ENCODE results near the gene PROZ. TPM values are rescaled to one million over a fixed set of nuclear protein-coding genes. Genes with fewer than 3 reads are reported as not detected.

The PROZ gene
- total RNA-seq, 1 donor from 2014 or later, result not detected

DNA sequence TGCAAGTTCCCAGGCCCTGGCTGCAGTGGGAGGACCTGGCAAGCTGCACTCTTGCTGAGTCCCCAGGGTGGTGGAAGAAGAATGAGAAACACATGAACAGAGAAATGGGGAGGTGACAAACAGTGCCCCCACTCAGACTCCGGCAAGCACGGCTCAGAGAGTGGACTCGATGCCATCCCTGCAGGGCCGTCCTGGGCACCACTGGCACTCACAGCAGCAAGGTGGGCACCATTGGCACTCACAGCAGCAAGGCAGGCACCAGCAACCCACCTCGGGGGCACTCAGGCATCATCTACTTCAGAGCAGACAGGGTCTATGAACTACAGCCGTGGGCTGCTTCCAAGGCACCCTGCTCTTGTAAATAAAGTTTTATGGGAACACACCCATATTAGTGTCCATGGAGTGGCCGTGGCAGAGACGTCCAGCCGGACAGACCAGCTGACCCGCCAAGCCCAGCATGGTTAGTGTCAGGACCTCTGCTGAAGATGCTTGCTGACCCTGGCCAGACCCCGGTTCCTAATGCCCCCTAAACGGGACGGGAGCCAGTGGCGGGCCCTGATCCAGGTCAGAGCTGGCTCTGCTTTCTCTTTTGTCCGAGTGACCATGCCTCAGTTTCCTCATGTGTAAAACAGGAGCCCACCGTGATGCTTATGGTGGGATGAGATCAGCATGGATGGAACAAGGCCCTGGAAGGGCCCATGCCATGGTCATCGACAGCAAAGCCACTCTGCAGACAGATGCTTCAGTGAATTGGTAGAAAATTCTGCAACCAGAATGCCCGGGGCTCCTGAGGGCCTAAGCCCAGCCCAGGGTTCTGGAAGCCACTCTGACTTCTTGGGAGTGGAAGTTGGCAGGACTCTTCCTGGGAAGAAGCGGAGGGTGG is 37.9 kb upstream of the PROZ start:
- Histone ChIP-seq H3K4me3 (ENCODE audit: insufficient read depth, low read depth, low read length) (no peak overlapping the region), H3K4me1 (ENCODE audit: insufficient read depth, low read length) (no peaks in the 10 kb centered on the region), H3K4me2 (ENCODE audit: low read length) (no peak overlapping the region), H4K20me1 (ENCODE audit: insufficient read depth, low read length) (no peaks in the 10 kb centered on the region), H3K36me3 (ENCODE audit: insufficient read depth, low read length) (no peaks in the 10 kb centered on the region), H3K27me3 (ENCODE audit: insufficient read depth, low read length) (peaks cover 9% of the 10 kb centered on the region), H2AFZ (ENCODE audit: low read depth, low read length) (no peak overlapping the region), H3K27ac (ENCODE audit: low read depth, low read length) (no peak overlapping the region), H3K79me2 (ENCODE audit: insufficient read depth, low read length) (no peaks in the 10 kb centered on the region), H3K9ac (ENCODE audit: low read length) (no peak overlapping the region), H3K9me3 (ENCODE audit: insufficient read depth, low read depth, low read length) (no peaks in the 10 kb centered on the region)
- Mint-ChIP-seq H3K27ac (ENCODE audit: unreplicated experiment) (no peak overlapping the region), H3K4me3 (ENCODE audit: unreplicated experiment) (no peak overlapping the region), H3K36me3 (ENCODE audit: low read depth, unreplicated experiment) (no peaks in the 10 kb centered on the region), H3K4me1 (ENCODE audit: low read depth, unreplicated experiment) (peaks cover 3% of the 10 kb centered on the region), H3K27me3 (ENCODE audit: low read depth, unreplicated experiment) (peaks cover 54% of the 10 kb centered on the region), H3K9me3 (ENCODE audit: unreplicated experiment) (no peaks in the 10 kb centered on the region)
- DNase-seq (ENCODE audit: low read depth) (no peak), FAIRE-seq (no peak)
- TF ChIP-seq, protein P1, sequence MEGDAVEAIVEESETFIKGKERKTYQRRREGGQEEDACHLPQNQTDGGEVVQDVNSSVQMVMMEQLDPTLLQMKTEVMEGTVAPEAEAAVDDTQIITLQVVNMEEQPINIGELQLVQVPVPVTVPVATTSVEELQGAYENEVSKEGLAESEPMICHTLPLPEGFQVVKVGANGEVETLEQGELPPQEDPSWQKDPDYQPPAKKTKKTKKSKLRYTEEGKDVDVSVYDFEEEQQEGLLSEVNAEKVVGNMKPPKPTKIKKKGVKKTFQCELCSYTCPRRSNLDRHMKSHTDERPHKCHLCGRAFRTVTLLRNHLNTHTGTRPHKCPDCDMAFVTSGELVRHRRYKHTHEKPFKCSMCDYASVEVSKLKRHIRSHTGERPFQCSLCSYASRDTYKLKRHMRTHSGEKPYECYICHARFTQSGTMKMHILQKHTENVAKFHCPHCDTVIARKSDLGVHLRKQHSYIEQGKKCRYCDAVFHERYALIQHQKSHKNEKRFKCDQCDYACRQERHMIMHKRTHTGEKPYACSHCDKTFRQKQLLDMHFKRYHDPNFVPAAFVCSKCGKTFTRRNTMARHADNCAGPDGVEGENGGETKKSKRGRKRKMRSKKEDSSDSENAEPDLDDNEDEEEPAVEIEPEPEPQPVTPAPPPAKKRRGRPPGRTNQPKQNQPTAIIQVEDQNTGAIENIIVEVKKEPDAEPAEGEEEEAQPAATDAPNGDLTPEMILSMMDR (IDR thresholded peaks at IDR 0.05; ENCODE audit: insufficient read depth, low read depth, low read length), result no peak
- TF ChIP-seq EZH2 (IDR thresholded peaks at IDR 0.05; ENCODE audit: insufficient read depth, low read length), result no peak

DNA sequence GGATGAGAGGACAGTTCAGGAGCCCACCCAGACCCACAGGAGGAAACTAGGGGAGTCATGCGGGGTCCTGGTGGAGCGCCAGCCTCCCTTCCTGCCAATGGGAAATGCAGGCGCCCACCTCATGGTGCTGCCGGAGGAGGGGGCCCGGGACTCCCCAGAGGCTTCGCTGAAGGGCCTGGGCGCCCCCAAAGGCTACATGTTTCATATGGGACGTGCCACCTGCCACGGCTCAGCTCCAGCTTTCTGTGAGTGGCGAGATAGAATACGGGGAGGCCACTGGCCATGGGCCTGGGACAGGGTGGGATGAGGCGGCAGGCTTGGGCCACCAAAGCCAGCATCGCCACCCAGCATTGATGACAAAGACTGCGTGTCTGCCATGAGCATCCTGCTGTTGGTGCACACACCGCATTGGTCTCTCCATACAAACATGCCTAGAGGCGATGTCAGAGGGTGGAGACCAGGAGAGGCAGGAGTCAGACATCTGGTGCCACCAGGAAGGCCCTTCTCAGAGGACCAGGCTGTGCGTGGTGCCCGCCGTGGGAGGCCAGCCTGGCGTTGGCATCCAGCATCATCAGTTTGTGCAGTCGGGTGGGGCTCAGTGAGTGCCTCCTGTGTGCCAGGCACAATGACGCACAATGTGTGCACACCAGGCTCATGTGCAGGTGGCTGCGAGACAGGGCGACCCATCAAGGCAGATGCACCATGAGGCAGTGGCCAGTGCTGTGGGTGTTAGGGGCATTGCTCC is 37.1 kb upstream of the PROZ start:
- Histone ChIP-seq H3K4me2 (ENCODE audit: low read length) (no peak overlapping the region), H3K27ac (ENCODE audit: low read depth, low read length) (no peak overlapping the region), H3K4me1 (ENCODE audit: insufficient read depth, low read length) (no peaks in the 10 kb centered on the region), H3K9me3 (ENCODE audit: insufficient read depth, low read depth, low read length) (no peaks in the 10 kb centered on the region), H4K20me1 (ENCODE audit: insufficient read depth, low read length) (no peaks in the 10 kb centered on the region), H3K36me3 (ENCODE audit: insufficient read depth, low read length) (no peaks in the 10 kb centered on the region), H3K9ac (ENCODE audit: low read length) (no peak overlapping the region), H2AFZ (ENCODE audit: low read depth, low read length) (no peak overlapping the region), H3K27me3 (ENCODE audit: insufficient read depth, low read length) (peaks cover 9% of the 10 kb centered on the region), H3K4me3 (ENCODE audit: insufficient read depth, low read depth, low read length) (no peak overlapping the region), H3K79me2 (ENCODE audit: insufficient read depth, low read length) (no peaks in the 10 kb centered on the region)
- Mint-ChIP-seq H3K27me3 (ENCODE audit: low read depth, unreplicated experiment) (peaks cover 53% of the 10 kb centered on the region), H3K4me3 (ENCODE audit: unreplicated experiment) (no peak overlapping the region), H3K36me3 (ENCODE audit: low read depth, unreplicated experiment) (no peaks in the 10 kb centered on the region), H3K27ac (ENCODE audit: unreplicated experiment) (no peak overlapping the region), H3K9me3 (ENCODE audit: unreplicated experiment) (no peaks in the 10 kb centered on the region), H3K4me1 (ENCODE audit: low read depth, unreplicated experiment) (peaks cover 3% of the 10 kb centered on the region)
- FAIRE-seq (no peak), DNase-seq (ENCODE audit: low read depth) (no peak)
- TF ChIP-seq, protein P1 (IDR thresholded peaks at IDR 0.05; ENCODE audit: insufficient read depth, low read depth, low read length), result no peak
- TF ChIP-seq EZH2 (IDR thresholded peaks at IDR 0.05; ENCODE audit: insufficient read depth, low read length), result no peak

Data from astrocyte (in vitro differentiated cells and primary cell).